GM12878 (cell line): ENCODE measurements around the gene ITPR3. TPM values are rescaled to one million over a fixed set of nuclear protein-coding genes. Genes with fewer than 3 reads are reported as not detected.

Experiments used
- ATAC-seq: fragments of 200-7000 bp; cut with Tn5 transposase; 3 replicates; pipeline ENCODE4 v1.9.1; 2020; ENCODE audit warnings: mild to moderate bottlenecking, moderate library complexity
- BruUV-seq: library from RNA; stranded (reverse); fragments of 400-500 nt; replicated peaks from 2 replicates; lab custom pipeline; 2021; lab: Mats Ljungman, UMichigan
- CTCF ChIA-PET: fragments of 300-600 bp; sonication (Branson Sonifier 250); formaldehyde crosslinking; extraction: SDS; loops from one replicate; lab custom pipeline; 2021; ENCODE audit warnings: inconsistent platforms; lab: Yijun Ruan, JAX
- POLR2A ChIA-PET: fragments of 350-600 bp; formaldehyde crosslinking; extraction: SDS; loops from one replicate; lab custom pipeline; 2021; ENCODE audit warnings: inconsistent platforms; lab: Charles Lee
- RAD21 ChIA-PET: fragments of 300-600 bp; sonication (Branson Sonifier 250); formaldehyde crosslinking; loops from one replicate; lab custom pipeline; 2023; ENCODE audit warnings: antibody characterized with exemption; ENCODE audit not compliant: unreplicated experiment; lab: Charles Lee
- SMC1A ChIA-PET: fragments of 300-600 bp; sonication (Branson Sonifier 250); formaldehyde crosslinking; loops from one replicate; lab custom pipeline; 2023; ENCODE audit not compliant: unreplicated experiment, uncharacterized antibody; lab: Charles Lee
- DNase-seq: peaks from one replicate; pipeline ENCODE4 v3.0.0-alpha.2; 2011; ENCODE audit warnings: low read depth, low spot score
- FAIRE-seq: peaks from 3 replicates; lab custom pipeline; 2011; peaks lifted over from hg19 to GRCh38; lab: Jason Lieb, UNC
- H2AFZ ChIP-seq: 2 replicates; pipeline ENCODE4 v1.6.0; 2011; ENCODE audit warnings: low read depth, low read length, control low read depth; ENCODE audit not compliant: control insufficient read depth
- H3K27ac ChIP-seq: 2 replicates; pipeline ENCODE4 v1.5.1; 2011; ENCODE audit warnings: control low read depth; ENCODE audit not compliant: control insufficient read depth, insufficient read depth
- H3K27me3 ChIP-seq, 2 experiments: replicated peaks in 1 of 2; 2 replicates each; pipeline versions ENCODE4 v1.6.0 to v1.6.1; 2011; ENCODE audit warnings: low read length in 1 of 2; ENCODE audit not compliant: control insufficient read depth in 2 of 2, insufficient read depth in 2 of 2
- H3K36me3 ChIP-seq, 2 experiments: 2 replicates each; pipeline ENCODE4 v1.5.1; 2011; ENCODE audit warnings: low read length in 1 of 2; ENCODE audit not compliant: control insufficient read depth in 2 of 2, insufficient read depth in 2 of 2
- H3K4me1 ChIP-seq: 2 replicates; pipeline ENCODE4 v1.6.1; 2011; ENCODE audit warnings: mild to moderate bottlenecking, low read length, moderate library complexity, mixed read lengths; ENCODE audit not compliant: control insufficient read depth, insufficient read depth
- H3K4me2 ChIP-seq: 2 replicates; pipeline ENCODE4 v1.6.0; 2011; ENCODE audit warnings: control low read depth; ENCODE audit not compliant: control insufficient read depth, insufficient read depth
- H3K4me3 ChIP-seq: fragments of 200-600 bp; sonication (generic); 2 replicates; pipeline ENCODE4 v1.5.1; 2016
- H3K79me2 ChIP-seq: 2 replicates; pipeline ENCODE4 v1.6.0; 2011; ENCODE audit warnings: low read length; ENCODE audit not compliant: control insufficient read depth, insufficient read depth
- H3K9ac ChIP-seq: 2 replicates; pipeline ENCODE4 v1.8.0; 2011; ENCODE audit warnings: low read length, control low read depth, mixed read lengths; ENCODE audit not compliant: control insufficient read depth, insufficient read depth
- H3K9me3 ChIP-seq: replicated peaks from 3 replicates; pipeline ENCODE4 v1.5.1; 2011; ENCODE audit warnings: mild to moderate bottlenecking, low read length; ENCODE audit not compliant: control insufficient read depth, insufficient read depth
- H4K20me1 ChIP-seq: 2 replicates; pipeline ENCODE4 v1.6.0; 2011; ENCODE audit not compliant: control insufficient read depth, insufficient read depth
- GABPA ChIP-seq: IDR thresholded peaks from 2 replicates; pipeline ENCODE4 v1.6.1; 2014; ENCODE audit warnings: antibody characterized with exemption, low read depth, mild to moderate bottlenecking, inconsistent platforms
- JUNB ChIP-seq: IDR thresholded peaks from 2 replicates; pipeline ENCODE4 v1.6.1; 2016; ENCODE audit warnings: antibody characterized with exemption, mild to moderate bottlenecking
- RAD51 ChIP-seq: fragments of 450-650 bp; IDR thresholded peaks from 2 replicates; pipeline ENCODE4 v1.6.1; 2016; ENCODE audit warnings: moderate library complexity, mild to moderate bottlenecking, inconsistent platforms
- RFX5 ChIP-seq: IDR thresholded peaks from 2 replicates; pipeline ENCODE4 v1.6.1; 2011; ENCODE audit warnings: low read depth, low read length, improper control_type of control experiment
- STAT3 ChIP-seq: IDR thresholded peaks from 2 replicates; pipeline ENCODE4 v1.6.1; 2011; ENCODE audit warnings: low read depth, low read length, improper control_type of control experiment
- TCF12 ChIP-seq: IDR thresholded peaks from 2 replicates; pipeline ENCODE4 v1.6.1; 2011; ENCODE audit warnings: low read depth, mild to moderate bottlenecking, low read length
- ZNF384 ChIP-seq: IDR thresholded peaks from 2 replicates; pipeline ENCODE4 v1.6.1; 2012; ENCODE audit warnings: low read depth, mild to moderate bottlenecking, low read length, improper control_type of control experiment, borderline replicate concordance
- WGBS: methylation state at CpG from one replicate; pipeline ENCODE4 v1.1.6; 2016; ENCODE audit warnings: low lambda C conversion rate; ENCODE audit not compliant: insufficient replicate concordance, insufficient coverage; ENCODE audit errors: missing lambda C conversion rate; 5-methylcytosine and 5-hydroxymethylcytosine counted together
- in situ Hi-C: fragments of 300-500 bp; cut with MboI; formaldehyde crosslinking; loops from 9 replicates; pipeline ENCODE4 v1.14.3; 2018; ENCODE audit warnings: mixed read lengths
- intact Hi-C: fragments of 100-400 bp; cut with micrococcal nuclease; formaldehyde crosslinking; loops from one replicate; pipeline ENCODE4 v1.14.2; 2022; ENCODE audit not compliant: unreplicated experiment
- microRNA counts: library from miRNA; unstranded; fragments of <30 nt; microRNA quantifications from one replicate; lab custom pipeline; 2016
- microRNA-seq: library from miRNA; unstranded; fragments of <30 nt; microRNA quantifications from one replicate; pipeline ENCODE4, GENCODE V29; 2018
- polyA plus RNA-seq, 11 experiments: library from polyadenylated mRNA; depleted of rRNA in 4 of 11; unstranded in 6 of 11; stranded (reverse) in 5 of 11; fragments of >200 nt; fragmentation: Nextera tagmentation in 4 of 11; fragmentation: Illumina TruSeq in 1 of 11; extraction: Ambion mirVana in 4 of 11; extraction: Trizol in 1 of 11; gene quantifications; 1 replicate in 1 of 11; 2 replicates in 10 of 11; pipeline versions ENCODE4 v1.2.1 to v1.2.3, GENCODE V29; 2011 to 2016; ENCODE audit warnings: inconsistent platforms in 2 of 11, missing spikeins in 2 of 11, low read depth in 1 of 11
- small RNA-seq: library from RNA; depleted of rRNA; stranded (forward); fragments of <200 nt; gene quantifications from one replicate; pipeline ENCODE3, GENCODE V24; 2014
- total RNA-seq, 4 experiments: library from RNA; depleted of rRNA in 3 of 4; stranded (reverse); fragments of >200 nt in 3 of 4; fragmentation: Illumina TruSeq in 1 of 4; extraction: Trizol in 1 of 4; gene quantifications; 2 replicates each; pipeline versions ENCODE4 v1.2.1 to v1.2.3, GENCODE V29; 2013 to 2021
- TF ChIP-seq, protein P1 (sequence below): fragments of 450-650 bp; IDR thresholded peaks from 2 replicates; pipeline ENCODE4 v1.6.1; 2016; ENCODE audit warnings: mild to moderate bottlenecking

The ITPR3 gene
- total and polyA plus RNA-seq, 10 of the 15 experiments (the other 5 are each of a cell fraction or from before 2014, with no cell fraction given) = 0.32 to 34.0 (median 11.9) TPM

DNA sequence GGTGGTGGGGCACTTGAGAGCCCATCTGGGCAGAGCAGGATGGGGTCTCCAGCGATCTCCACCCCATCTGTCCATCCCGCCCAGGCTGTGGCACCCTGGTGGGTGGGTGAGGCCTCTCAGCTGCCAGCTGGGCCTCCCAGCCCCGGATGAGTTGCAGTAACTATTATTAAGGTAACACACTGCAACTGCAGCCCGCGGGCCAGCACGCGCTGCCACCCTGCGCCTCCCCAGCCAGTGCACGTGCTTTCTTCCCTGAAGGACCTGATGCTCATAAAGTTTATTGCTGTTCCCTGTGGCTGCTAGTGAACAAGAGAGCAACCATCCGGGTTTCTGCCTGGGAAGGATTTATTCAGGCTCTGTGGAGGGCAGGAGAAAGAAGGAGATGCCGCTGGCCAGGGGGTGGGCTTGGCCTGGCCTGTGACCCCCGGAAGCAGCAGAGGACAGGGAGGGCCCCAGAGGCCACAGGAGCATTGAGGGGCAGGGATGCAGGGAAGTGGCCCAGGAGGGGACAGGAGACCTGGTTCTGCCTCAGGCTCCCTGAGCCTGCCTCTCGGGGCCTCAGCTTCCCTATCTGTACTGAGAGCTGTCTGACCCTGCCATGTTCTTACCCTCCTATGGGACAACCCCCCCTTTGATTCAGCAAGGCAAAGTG lies 123.9 kb downstream of the ITPR3 start (continued):
- TF ChIP-seq, protein P1, sequence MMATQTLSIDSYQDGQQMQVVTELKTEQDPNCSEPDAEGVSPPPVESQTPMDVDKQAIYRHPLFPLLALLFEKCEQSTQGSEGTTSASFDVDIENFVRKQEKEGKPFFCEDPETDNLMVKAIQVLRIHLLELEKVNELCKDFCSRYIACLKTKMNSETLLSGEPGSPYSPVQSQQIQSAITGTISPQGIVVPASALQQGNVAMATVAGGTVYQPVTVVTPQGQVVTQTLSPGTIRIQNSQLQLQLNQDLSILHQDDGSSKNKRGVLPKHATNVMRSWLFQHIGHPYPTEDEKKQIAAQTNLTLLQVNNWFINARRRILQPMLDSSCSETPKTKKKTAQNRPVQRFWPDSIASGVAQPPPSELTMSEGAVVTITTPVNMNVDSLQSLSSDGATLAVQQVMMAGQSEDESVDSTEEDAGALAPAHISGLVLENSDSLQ = no peak
- TF ChIP-seq STAT3 = no peak
- no peak for TF ChIP-seq RFX5

DNA sequence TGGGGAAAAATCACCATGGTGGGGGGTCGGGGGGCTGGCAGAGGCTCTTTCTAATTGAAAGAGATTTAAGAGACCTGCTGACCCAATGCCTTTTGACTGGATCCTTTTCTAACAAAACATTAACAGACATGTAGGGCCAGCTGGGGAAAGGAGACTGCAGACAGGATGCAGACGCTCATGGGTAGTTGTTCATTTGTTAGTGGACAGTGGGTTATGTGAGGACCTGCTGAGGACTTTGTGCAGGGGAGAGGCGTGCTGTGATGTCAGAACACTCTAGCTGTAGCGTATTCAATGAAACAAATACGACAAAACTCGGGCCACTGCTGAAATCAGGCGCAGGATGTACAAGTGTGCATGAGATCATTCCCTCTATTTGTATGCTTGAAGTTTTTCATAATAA lies 124.4 kb downstream of the ITPR3 start:
- RAD21 ChIA-PET = interaction anchor here (1.4 kb wide), 1 partner anchor 34 kb away, joined by 3 read pairs; the partner anchor contains the start of gene UQCC2
- TF ChIP-seq GABPA (no peak), TCF12 (no peak), ZNF384 (no peak), JUNB (no peak), RAD51 (no peak)
- FAIRE-seq (no peak), DNase-seq (no peak), ATAC-seq (no peak)
- in situ Hi-C loops = no loop called here
- no peaks in the 10 kb centered on the region for H3K79me2 ChIP-seq
- H3K4me2 ChIP-seq = no peak overlapping the region
- no peak overlapping the region for H3K4me3 ChIP-seq
- no peaks in the 10 kb centered on the region for H4K20me1 ChIP-seq
- 16% methylated on average over 7 of the region's 7 CpGs for WGBS
- CTCF ChIA-PET = interaction anchor here (0.8 to 7.2 kb wide), 6 partner anchors 12 to 156 kb away, joined by 3 to 46 read pairs (median 6); partner anchors contain the start of gene UQCC2
- BruUV-seq = no TSS peak
- H2AFZ ChIP-seq = no peak overlapping the region
- no peak overlapping the region for H3K9ac ChIP-seq
- no peak overlapping the region for H3K27ac ChIP-seq
- H3K36me3 ChIP-seq = no peaks in the 10 kb centered on the region
- POLR2A ChIA-PET = interaction anchor here (0.6 kb wide), 1 partner anchor 513 kb away, joined by 4 read pairs; no protein-coding TSS in a partner anchor
- SMC1A ChIA-PET = interaction anchor here (0.9 to 1.1 kb wide), 2 partner anchors 34 to 156 kb away, joined by 3 to 4 read pairs; partner anchors contain the start of gene UQCC2
- H3K9me3 ChIP-seq = no peaks in the 10 kb centered on the region
- H3K27me3 ChIP-seq = no peaks in the 10 kb centered on the region; a peak in 1 of 4 replicates
- H3K4me1 ChIP-seq = no peaks in the 10 kb centered on the region
- intact Hi-C loops = no loop called here

MicroRNA genes within 50 kb of the gene (microRNA counts, 767-probe panel; counts per million panel counts)
- microRNA hsa-miR-3934 (lab: Ali Mortazavi, UCI) = 1,705 counts per million, percentile 66 among the panel's probes with 10 or more counts

Small RNA genes lying within 50 kb of the gene (microRNA-seq; reads per million reads assigned to microRNA genes)
- 17.9 reads per million, percentile 53 among the genes with 10 or more reads in this experiment for gene MIR3934

Small RNA genes lying within 50 kb of the gene (small RNA-seq; reads per million reads assigned to genes)
- not detected for gene MIR3934

Other genes with a start within 250 kb of the ITPR3 start
Only the 7 nearest of the 10 such genes appear.
- gene SYNGAP1, start 201.3 kb upstream of the ITPR3 start, total RNA-seq (2014; rRNA removed) = 1.2 and 1.5 TPM in 2 replicates
- gene SYNGAP1, start 201.3 kb upstream of the ITPR3 start, total RNA-seq (2014; rRNA removed; fragmentation: Illumina TruSeq; extraction: Trizol) = 0.85 and 0.88 TPM in 2 replicates
- gene SYNGAP1, start 201.3 kb upstream of the ITPR3 start, total RNA-seq (2021) = 5.7 and 9.2 TPM in 2 replicates
- gene SYNGAP1, start 201.3 kb upstream of the ITPR3 start, polyA plus RNA-seq (2011; rRNA removed) = 2.2 and 3.9 TPM in 2 replicates
- gene SYNGAP1, start 201.3 kb upstream of the ITPR3 start, polyA plus RNA-seq (2014; fragmentation: Illumina TruSeq; extraction: Trizol) = 3.1 and 5.7 TPM in 2 replicates
- under 1 TPM; 0.05 to 0.14 TPM for gene SYNGAP1, start 201.3 kb upstream of the ITPR3 start, polyA plus RNA-seq (2014; fragmentation: Nextera tagmentation; extraction: Ambion mirVana)
- 6.4 and 9.0 TPM in 2 replicates for gene SYNGAP1, start 201.3 kb upstream of the ITPR3 start, polyA plus RNA-seq (2014; rRNA removed)
- under 1 TPM; 0.62 to 0.73 TPM for gene SYNGAP1, start 201.3 kb upstream of the ITPR3 start, polyA plus RNA-seq (2016; fragmentation: Nextera tagmentation; extraction: Ambion mirVana)
- gene ZBTB9, start 166.7 kb upstream of the ITPR3 start, total RNA-seq (2014; rRNA removed) = 5.2 and 6.6 TPM in 2 replicates
- gene ZBTB9, start 166.7 kb upstream of the ITPR3 start, total RNA-seq (2014; rRNA removed; fragmentation: Illumina TruSeq; extraction: Trizol) = 6.0 and 6.7 TPM in 2 replicates
- gene ZBTB9, start 166.7 kb upstream of the ITPR3 start, total RNA-seq (2021) = 9.2 and 10.4 TPM in 2 replicates
- 5.3 and 7.2 TPM in 2 replicates for gene ZBTB9, start 166.7 kb upstream of the ITPR3 start, polyA plus RNA-seq (2011; rRNA removed)
- 9.8 and 10.3 TPM in 2 replicates for gene ZBTB9, start 166.7 kb upstream of the ITPR3 start, polyA plus RNA-seq (2014; fragmentation: Illumina TruSeq; extraction: Trizol)
- gene ZBTB9, start 166.7 kb upstream of the ITPR3 start, polyA plus RNA-seq (2014; fragmentation: Nextera tagmentation; extraction: Ambion mirVana) = 1 to 10 TPM; 1.5 to 2.6 TPM
- 6.7 and 7.3 TPM in 2 replicates for gene ZBTB9, start 166.7 kb upstream of the ITPR3 start, polyA plus RNA-seq (2014; rRNA removed)
- 10 to 100 TPM; 12.1 to 12.7 TPM for gene ZBTB9, start 166.7 kb upstream of the ITPR3 start, polyA plus RNA-seq (2016; fragmentation: Nextera tagmentation; extraction: Ambion mirVana)
- 9.3 and 9.4 TPM in 2 replicates for gene BAK1, start 41.0 kb upstream of the ITPR3 start, total RNA-seq (2014; rRNA removed)
- 23.9 and 26.6 TPM in 2 replicates for gene BAK1, start 41.0 kb upstream of the ITPR3 start, total RNA-seq (2014; rRNA removed; fragmentation: Illumina TruSeq; extraction: Trizol)
- gene BAK1, start 41.0 kb upstream of the ITPR3 start, total RNA-seq (2021) = 36.7 and 37.6 TPM in 2 replicates
- gene BAK1, start 41.0 kb upstream of the ITPR3 start, polyA plus RNA-seq (2011; rRNA removed) = 18.1 and 31.0 TPM in 2 replicates
- 14.4 and 28.2 TPM in 2 replicates for gene BAK1, start 41.0 kb upstream of the ITPR3 start, polyA plus RNA-seq (2014; fragmentation: Illumina TruSeq; extraction: Trizol)
- 10 to 100 TPM in 1 of 2 experiments, 1 to 10 TPM in 1; 6.3 to 13.0 TPM for gene BAK1, start 41.0 kb upstream of the ITPR3 start, polyA plus RNA-seq (2014; fragmentation: Nextera tagmentation; extraction: Ambion mirVana)
- gene BAK1, start 41.0 kb upstream of the ITPR3 start, polyA plus RNA-seq (2014; rRNA removed) = 38.1 and 44.5 TPM in 2 replicates
- gene BAK1, start 41.0 kb upstream of the ITPR3 start, polyA plus RNA-seq (2016; fragmentation: Nextera tagmentation; extraction: Ambion mirVana) = 10 to 100 TPM; 65.7 to 65.8 TPM
- 40.6 and 44.0 TPM in 2 replicates for gene UQCC2, start 90.4 kb downstream of the ITPR3 start, total RNA-seq (2014; rRNA removed)
- gene UQCC2, start 90.4 kb downstream of the ITPR3 start, total RNA-seq (2014; rRNA removed; fragmentation: Illumina TruSeq; extraction: Trizol) = 54.5 and 60.1 TPM in 2 replicates
- 80.6 and 90.2 TPM in 2 replicates for gene UQCC2, start 90.4 kb downstream of the ITPR3 start, total RNA-seq (2021)
- gene UQCC2, start 90.4 kb downstream of the ITPR3 start, polyA plus RNA-seq (2011; rRNA removed) = 37.1 and 44.3 TPM in 2 replicates
- 27.3 and 61.8 TPM in 2 replicates for gene UQCC2, start 90.4 kb downstream of the ITPR3 start, polyA plus RNA-seq (2014; fragmentation: Illumina TruSeq; extraction: Trizol)
- 100 to 1,000 TPM; 433 to 478 TPM for gene UQCC2, start 90.4 kb downstream of the ITPR3 start, polyA plus RNA-seq (2014; fragmentation: Nextera tagmentation; extraction: Ambion mirVana)
- 43.5 and 44.2 TPM in 2 replicates for gene UQCC2, start 90.4 kb downstream of the ITPR3 start, polyA plus RNA-seq (2014; rRNA removed)
- gene UQCC2, start 90.4 kb downstream of the ITPR3 start, polyA plus RNA-seq (2016; fragmentation: Nextera tagmentation; extraction: Ambion mirVana) = 100 to 1,000 TPM; 206 to 230 TPM
- not detected in 2 replicates for gene IP6K3, start 125.6 kb downstream of the ITPR3 start, total RNA-seq (2014; rRNA removed)
- not detected in 2 replicates for gene IP6K3, start 125.6 kb downstream of the ITPR3 start, total RNA-seq (2014; rRNA removed; fragmentation: Illumina TruSeq; extraction: Trizol)
- not detected in 2 replicates for gene IP6K3, start 125.6 kb downstream of the ITPR3 start, total RNA-seq (2021)
- gene IP6K3, start 125.6 kb downstream of the ITPR3 start, polyA plus RNA-seq (2011; rRNA removed) = 0.15 TPM in 1 of 2 replicates, not detected in the other
- gene IP6K3, start 125.6 kb downstream of the ITPR3 start, polyA plus RNA-seq (2014; fragmentation: Illumina TruSeq; extraction: Trizol) = not detected in 2 replicates
- gene IP6K3, start 125.6 kb downstream of the ITPR3 start, polyA plus RNA-seq (2014; fragmentation: Nextera tagmentation; extraction: Ambion mirVana) = under 1 TPM in 1 of 2 experiments, not detected in 1; 0.02 TPM
- not detected in 2 replicates for gene IP6K3, start 125.6 kb downstream of the ITPR3 start, polyA plus RNA-seq (2014; rRNA removed)
- under 1 TPM in 1 of 2 experiments, not detected in 1; 0.09 TPM for gene IP6K3, start 125.6 kb downstream of the ITPR3 start, polyA plus RNA-seq (2016; fragmentation: Nextera tagmentation; extraction: Ambion mirVana)
- gene LEMD2, start 167.8 kb downstream of the ITPR3 start, total RNA-seq (2014; rRNA removed) = 25.8 and 26.5 TPM in 2 replicates
- gene LEMD2, start 167.8 kb downstream of the ITPR3 start, total RNA-seq (2014; rRNA removed; fragmentation: Illumina TruSeq; extraction: Trizol) = 23.0 and 25.8 TPM in 2 replicates
- 30.4 and 35.2 TPM in 2 replicates for gene LEMD2, start 167.8 kb downstream of the ITPR3 start, total RNA-seq (2021)
- gene LEMD2, start 167.8 kb downstream of the ITPR3 start, polyA plus RNA-seq (2011; rRNA removed) = 47.1 and 50.1 TPM in 2 replicates
- 13.5 and 22.6 TPM in 2 replicates for gene LEMD2, start 167.8 kb downstream of the ITPR3 start, polyA plus RNA-seq (2014; fragmentation: Illumina TruSeq; extraction: Trizol)
- gene LEMD2, start 167.8 kb downstream of the ITPR3 start, polyA plus RNA-seq (2014; fragmentation: Nextera tagmentation; extraction: Ambion mirVana) = 1 to 10 TPM in 1 of 2 experiments, under 1 TPM in 1; 0.45 to 1.2 TPM
- 30.0 and 33.8 TPM in 2 replicates for gene LEMD2, start 167.8 kb downstream of the ITPR3 start, polyA plus RNA-seq (2014; rRNA removed)
- gene LEMD2, start 167.8 kb downstream of the ITPR3 start, polyA plus RNA-seq (2016; fragmentation: Nextera tagmentation; extraction: Ambion mirVana) = 10 to 100 TPM in 1 of 2 experiments, 1 to 10 TPM in 1; 5.9 to 14.0 TPM
- not detected in 2 replicates for gene MLN, start 182.7 kb downstream of the ITPR3 start, total RNA-seq (2014; rRNA removed)
- gene MLN, start 182.7 kb downstream of the ITPR3 start, total RNA-seq (2014; rRNA removed; fragmentation: Illumina TruSeq; extraction: Trizol) = not detected in 2 replicates
- not detected in 2 replicates for gene MLN, start 182.7 kb downstream of the ITPR3 start, total RNA-seq (2021)
- not detected in 2 replicates for gene MLN, start 182.7 kb downstream of the ITPR3 start, polyA plus RNA-seq (2011; rRNA removed)
- not detected in 2 replicates for gene MLN, start 182.7 kb downstream of the ITPR3 start, polyA plus RNA-seq (2014; fragmentation: Illumina TruSeq; extraction: Trizol)
- gene MLN, start 182.7 kb downstream of the ITPR3 start, polyA plus RNA-seq (2014; fragmentation: Nextera tagmentation; extraction: Ambion mirVana) = not detected
- not detected in 2 replicates for gene MLN, start 182.7 kb downstream of the ITPR3 start, polyA plus RNA-seq (2014; rRNA removed)
- not detected for gene MLN, start 182.7 kb downstream of the ITPR3 start, polyA plus RNA-seq (2016; fragmentation: Nextera tagmentation; extraction: Ambion mirVana)